H1 (cell line): Measurements from ENCODE around the gene SRSF3. TPM values are rescaled to one million over a fixed set of nuclear protein-coding genes. Genes with fewer than 3 reads are reported as not detected.

Source experiments
- BACH1 ChIP-seq: IDR thresholded peaks from 2 replicates; pipeline ENCODE4 v1.6.1; 2012; ENCODE audit warnings: low read length, improper control_type of control experiment
- BRCA1 ChIP-seq: IDR thresholded peaks from 2 replicates; pipeline ENCODE4 v1.6.1; 2012; ENCODE audit warnings: low read depth, low read length, improper control_type of control experiment
- GABPA ChIP-seq: IDR thresholded peaks from 2 replicates; pipeline ENCODE4 v1.6.1; 2011; ENCODE audit warnings: mild to moderate bottlenecking, low read length, moderate library complexity, borderline replicate concordance; ENCODE audit not compliant: insufficient read depth
- NRF1 ChIP-seq: IDR thresholded peaks from 2 replicates; pipeline ENCODE4 v1.6.1; 2011; ENCODE audit warnings: mild to moderate bottlenecking, low read depth, low read length, improper control_type of control experiment
- PHF8 ChIP-seq: fragments of 200-600 bp; sonication (generic); conservative IDR thresholded peaks from 2 replicates; pipeline ENCODE4 v1.7.1; 2012; ENCODE audit warnings: low read depth, mild to moderate bottlenecking, inconsistent platforms, low read length, moderate library complexity
- POLR2A ChIP-seq, 2 experiments: IDR thresholded peaks; 1 replicate in 1 of 2; 2 replicates in 1 of 2; pipeline ENCODE4 v1.6.1; 2011; ENCODE audit warnings: low read depth in 2 of 2, low read length in 2 of 2, mild to moderate bottlenecking in 2 of 2; ENCODE audit errors: control extremely low read depth in 1 of 2
- SP4 ChIP-seq: IDR thresholded peaks from 2 replicates; pipeline ENCODE4 v1.6.1; 2012; ENCODE audit warnings: low read length, inconsistent platforms
- polyA plus RNA-seq, 7 experiments: library from polyadenylated mRNA; depleted of rRNA in 3 of 7; stranded (reverse) in 5 of 7; unstranded in 2 of 7; fragments of >200 nt in 5 of 7; fragments of 200-250 nt in 2 of 7; gene quantifications; 1 replicate in 5 of 7; 2 replicates in 1 of 7; 4 replicates in 1 of 7; pipeline versions ENCODE4 v1.2.1 to v1.2.3, GENCODE V29; 2011 to 2013; ENCODE audit warnings: missing spikeins in 2 of 7, mixed read lengths in 2 of 7
- total RNA-seq: library from RNA; stranded (reverse); fragmentation: NEBNext Ultra II Directional; extraction: Animal tissue kit (Norgen Biotek cat#: 25700); gene quantifications from 2 replicates; pipeline ENCODE4 v1.2.1, GENCODE V29; 2021

Gene SRSF3
- total and polyA plus RNA-seq, 2 of the 8 experiments (the other 6 are each of a cell fraction or from before 2014, with no cell fraction given): 471 to 689 TPM

DNA sequence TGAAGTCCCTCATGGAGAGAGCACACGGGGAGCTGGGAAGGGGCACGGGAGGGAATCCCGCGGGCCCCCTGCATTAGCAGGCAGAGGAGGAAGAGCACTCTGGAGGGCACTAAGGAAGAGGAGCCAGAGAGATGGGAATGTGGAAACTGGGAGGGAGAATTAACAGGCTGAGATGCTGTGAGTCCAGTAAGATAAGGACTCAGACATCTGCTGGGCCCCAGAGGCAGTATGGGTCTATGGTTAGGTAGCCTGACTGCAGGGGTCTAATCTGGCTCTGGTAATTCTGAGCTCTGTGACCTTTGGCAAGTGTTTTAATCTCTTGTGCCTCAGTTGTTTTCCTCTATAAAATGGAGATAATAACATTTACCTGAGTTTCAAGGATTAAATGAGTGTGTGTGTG is 15.7 kb upstream of the SRSF3 start (continued):
- TF ChIP-seq SP4: no peak
- TF ChIP-seq GABPA: no peak
- no peak for TF ChIP-seq POLR2A (IDR thresholded peaks at IDR 0.05; ENCODE audit: control extremely low read depth in 1 of 2, low read depth in 2 of 2, low read length in 2 of 2)
- TF ChIP-seq BACH1: no peak
- no peak for TF ChIP-seq PHF8
- TF ChIP-seq NRF1: no peak
- no peak for TF ChIP-seq BRCA1
